Measurements from ENCODE around the gene MMP24.
A peak's percentile ranks its signal among the peaks of the same experiment; 100 is the strongest.

The MMP24 gene

GRCh38 chr20:35271904-35272303 lies 45.4 kb downstream of the MMP24 start:
- H3K27ac Mint-ChIP-seq = peak overlapping the region; percentile 70 to 87
- H3K4me3 Mint-ChIP-seq = no peak overlapping the region
- no peak for ATAC-seq (replicated peaks)
- no peaks in the 10 kb centered on the region for H3K9me3 Mint-ChIP-seq
- peaks cover 22% of the 10 kb centered on the region for H3K36me3 Mint-ChIP-seq (ENCODE audit: insufficient read depth)
- H3K27me3 Mint-ChIP-seq = no peaks in the 10 kb centered on the region
- peaks cover 25 to 32% of the 10 kb centered on the region in 2 donors for H3K4me1 Mint-ChIP-seq (ENCODE audit: low read depth in 2 of 2)
- DNase-seq = no peak

DNA sequence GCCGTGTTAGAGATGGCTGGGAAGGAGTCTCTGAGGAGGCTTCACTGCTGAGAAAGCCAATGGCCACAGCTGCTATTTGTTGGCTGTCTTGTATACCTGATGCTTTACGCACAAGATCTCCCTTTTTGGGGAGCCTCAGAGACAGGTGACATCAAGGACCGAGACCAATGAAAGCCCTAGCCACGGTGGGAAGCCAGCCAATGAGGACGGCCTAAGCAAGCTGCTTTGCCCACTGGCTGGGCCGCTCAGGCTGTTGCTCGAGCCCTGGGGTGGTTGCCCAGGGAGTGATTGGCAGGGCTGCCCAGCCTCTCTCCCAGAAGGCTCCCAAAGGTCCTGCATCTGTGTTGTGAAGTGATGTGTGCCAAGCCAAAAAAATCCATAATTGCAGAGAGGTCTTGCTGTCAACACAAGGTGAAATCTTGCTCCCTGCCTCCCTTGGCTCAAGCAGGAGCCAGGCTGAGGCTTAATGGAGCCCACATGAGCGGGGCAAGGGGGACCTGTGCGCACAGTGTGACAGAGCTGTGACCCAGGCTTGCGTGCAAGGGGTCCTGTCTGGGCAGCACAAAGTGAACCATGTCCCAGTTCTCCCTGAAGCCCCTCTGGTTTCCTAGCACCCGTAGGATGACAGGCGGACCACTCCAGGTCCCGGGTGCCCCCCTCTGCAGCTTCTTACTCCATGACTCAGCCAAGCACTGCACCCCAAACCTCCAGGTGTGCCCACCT lies 47.1 kb downstream of the MMP24 start:
- peaks cover 35% of the 10 kb centered on the region for H3K36me3 Mint-ChIP-seq (ENCODE audit: insufficient read depth)
- H3K9me3 Mint-ChIP-seq = no peaks in the 10 kb centered on the region
- ATAC-seq (replicated peaks) (no peak), DNase-seq (no peak)
- H3K27me3 Mint-ChIP-seq = no peaks in the 10 kb centered on the region
- no peak overlapping the region for H3K4me3 Mint-ChIP-seq
- peaks cover 30 to 34% of the 10 kb centered on the region in 2 donors for H3K4me1 Mint-ChIP-seq (ENCODE audit: low read depth in 2 of 2)
- peak overlapping the region; percentile 10 to 87 for H3K27ac Mint-ChIP-seq

DNA sequence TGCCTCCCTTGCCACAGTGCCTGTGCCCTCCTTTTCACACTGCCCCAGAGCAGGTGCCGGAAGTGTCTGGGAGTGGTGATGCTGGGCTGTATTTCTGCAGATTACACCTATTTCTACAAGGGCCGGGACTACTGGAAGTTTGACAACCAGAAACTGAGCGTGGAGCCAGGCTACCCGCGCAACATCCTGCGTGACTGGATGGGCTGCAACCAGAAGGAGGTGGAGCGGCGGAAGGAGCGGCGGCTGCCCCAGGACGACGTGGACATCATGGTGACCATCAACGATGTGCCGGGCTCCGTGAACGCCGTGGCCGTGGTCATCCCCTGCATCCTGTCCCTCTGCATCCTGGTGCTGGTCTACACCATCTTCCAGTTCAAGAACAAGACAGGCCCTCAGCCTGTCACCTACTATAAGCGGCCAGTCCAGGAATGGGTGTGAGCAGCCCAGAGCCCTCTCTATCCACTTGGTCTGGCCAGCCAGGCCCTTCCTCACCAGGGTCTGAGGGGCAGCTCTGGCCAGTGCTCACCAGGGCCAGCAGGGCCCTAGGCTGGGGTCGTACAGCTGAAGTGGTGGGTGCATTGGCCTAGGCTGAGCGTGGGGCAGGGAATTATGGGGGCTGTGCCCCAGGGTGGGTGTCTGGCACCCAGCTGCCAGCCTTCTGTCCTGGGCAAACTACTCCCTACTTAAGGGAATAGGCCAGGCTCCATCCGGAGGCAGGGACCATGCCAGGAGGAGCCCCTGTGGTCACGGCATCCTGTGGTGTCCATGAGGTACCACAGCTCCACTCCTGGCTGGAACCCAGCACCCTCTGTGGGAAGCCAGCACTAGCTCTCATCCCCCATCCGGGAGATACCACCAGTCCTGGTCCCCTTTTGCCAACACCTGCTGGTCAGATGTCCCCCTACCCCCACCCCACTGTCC lies 47.9 kb downstream of the MMP24 start:
- no peak for ATAC-seq (replicated peaks)
- Mint-ChIP-seq H3K36me3 (ENCODE audit: insufficient read depth) (peaks cover 38% of the 10 kb centered on the region), H3K4me3 (no peak overlapping the region), H3K4me1 (ENCODE audit: low read depth in 2 of 2) (peaks cover 26 to 30% of the 10 kb centered on the region in 2 donors), H3K27me3 (no peaks in the 10 kb centered on the region), H3K9me3 (no peaks in the 10 kb centered on the region), H3K27ac (peak overlapping the region; percentile 10 to 95)
- DNase-seq = no peak

DNA sequence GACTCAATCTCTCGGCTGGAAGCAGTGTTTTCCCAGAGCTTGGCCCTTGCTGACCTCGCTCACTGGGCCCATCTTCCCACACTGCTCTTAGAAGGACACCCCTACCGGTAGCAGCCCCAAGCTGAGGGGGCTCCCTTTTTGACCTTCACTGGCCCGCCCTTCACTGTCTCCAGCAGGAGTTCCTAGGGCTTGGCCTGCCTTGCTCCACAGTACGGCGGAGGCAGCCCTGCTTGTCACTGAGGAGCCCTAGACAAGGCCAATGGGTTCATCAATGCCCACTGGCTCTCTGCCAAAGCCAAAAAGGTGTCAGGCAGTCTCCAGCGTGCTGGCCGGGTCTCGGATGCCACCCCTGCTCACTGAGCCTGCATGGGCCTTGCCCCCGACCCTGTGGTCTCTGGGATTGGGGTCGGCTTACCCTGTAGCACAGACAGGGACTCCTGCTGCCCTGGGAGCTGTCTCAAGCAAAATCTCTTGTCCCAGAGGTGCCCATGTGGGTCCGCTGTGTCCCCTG lies 49.3 kb downstream of the MMP24 start:
- Mint-ChIP-seq H3K27ac (peak overlapping the region; percentile 95 to 100), H3K4me3 (peak overlapping the region; percentile 87 to 97), H3K4me1 (ENCODE audit: low read depth in 2 of 2) (peaks cover 22 to 29% of the 10 kb centered on the region in 2 donors), H3K9me3 (no peaks in the 10 kb centered on the region), H3K27me3 (no peaks in the 10 kb centered on the region), H3K36me3 (ENCODE audit: insufficient read depth) (peaks cover 43% of the 10 kb centered on the region)
- no peak for DNase-seq
- ATAC-seq (replicated peaks) = no peak

- ATAC-seq (replicated peaks) (no peak), DNase-seq (no peak)
- H3K27ac Mint-ChIP-seq = peak overlapping the region; percentile 95 to 100
- H3K27me3 Mint-ChIP-seq = no peaks in the 10 kb centered on the region
- peaks cover 22 to 24% of the 10 kb centered on the region in 2 donors for H3K4me1 Mint-ChIP-seq (ENCODE audit: low read depth in 2 of 2)
- H3K4me3 Mint-ChIP-seq = peak overlapping the region; percentile 87 to 97
- peaks cover 48% of the 10 kb centered on the region for H3K36me3 Mint-ChIP-seq (ENCODE audit: insufficient read depth)
- H3K9me3 Mint-ChIP-seq = no peaks in the 10 kb centered on the region
These were observed 49.9 kb downstream of the MMP24 start for GRCh38 chr20:35276408-35276807.

- H3K4me3 Mint-ChIP-seq = peak overlapping the region; percentile 87 to 97
- H3K9me3 Mint-ChIP-seq = no peaks in the 10 kb centered on the region
- H3K27ac Mint-ChIP-seq = peak overlapping the region; percentile 95 to 100
- peaks cover 23 to 24% of the 10 kb centered on the region in 2 donors for H3K4me1 Mint-ChIP-seq (ENCODE audit: low read depth in 2 of 2)
- DNase-seq = no peak
- ATAC-seq (replicated peaks) = no peak
- H3K27me3 Mint-ChIP-seq = no peaks in the 10 kb centered on the region
- H3K36me3 Mint-ChIP-seq (ENCODE audit: insufficient read depth) = peaks cover 50% of the 10 kb centered on the region
These were observed 50.6 kb downstream of the MMP24 start for GRCh38 chr20:35277127-35277526.

DNA sequence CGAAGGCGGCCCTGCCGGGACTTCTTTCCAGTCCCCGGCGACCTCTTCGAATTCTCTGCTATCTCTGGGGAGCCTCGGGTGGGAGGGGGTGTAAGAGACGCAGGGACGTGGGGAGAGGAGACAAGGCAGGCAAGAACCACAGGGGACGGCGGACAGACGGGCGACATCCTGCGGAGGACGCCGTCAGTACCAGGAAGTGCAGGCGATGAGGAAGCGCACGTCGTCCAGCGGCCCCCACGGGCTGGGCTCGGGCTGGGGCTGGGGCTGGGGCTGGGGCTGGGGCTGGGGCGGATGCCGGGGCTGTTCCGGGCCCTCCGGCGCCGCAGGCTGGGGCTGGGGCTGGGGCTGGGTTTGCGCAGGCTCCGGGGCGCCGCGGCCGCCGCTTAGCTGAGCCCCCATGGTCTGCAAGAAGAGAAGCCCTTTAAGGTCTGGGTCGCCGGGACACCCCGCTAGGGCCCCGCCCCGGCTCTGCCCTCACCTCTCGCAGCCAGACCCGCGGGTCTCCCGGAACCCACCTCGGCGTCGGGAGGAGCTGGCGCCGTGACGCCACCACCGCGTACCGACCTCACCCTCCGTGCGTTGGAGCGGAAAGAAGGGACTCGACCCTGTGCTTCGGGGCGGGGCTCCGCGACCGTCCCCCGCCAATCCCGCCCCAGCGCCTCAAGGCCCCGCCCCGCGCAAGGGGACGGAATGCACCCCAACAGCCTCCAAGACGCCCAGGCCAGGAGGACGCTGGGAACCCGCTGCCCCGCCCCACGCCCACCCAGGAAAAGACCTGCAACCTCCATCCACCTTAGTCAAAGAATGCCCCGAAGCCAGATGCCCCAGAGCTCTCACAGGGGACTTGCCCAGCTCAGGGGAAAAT lies 51.3 kb downstream of the MMP24 start, which contains the start of gene MMP24OS:
Gene MMP24OS, minus strand, starts transcription at position 592 of the 865 bp plus-strand sequence. Its CDS starts 193 bp downstream, at position 399.
- Mint-ChIP-seq H3K27me3 (no peaks in the 10 kb centered on the region), H3K4me1 (ENCODE audit: low read depth in 2 of 2) (peaks cover 24% of the 10 kb centered on the region in 2 donors), H3K27ac (peak within 1 kb of the TSS; percentile 95 to 100), H3K36me3 (ENCODE audit: insufficient read depth) (peaks cover 51% of the 10 kb centered on the region), H3K4me3 (peak within 1 kb of the TSS; percentile 87 to 97), H3K9me3 (no peaks in the 10 kb centered on the region)
- ATAC-seq (replicated peaks) (peak; percentile 84), DNase-seq (peak; percentile 82 to 85 (median 82))

- Mint-ChIP-seq H3K36me3 (ENCODE audit: insufficient read depth) (peaks cover 53% of the 10 kb centered on the region), H3K27me3 (no peaks in the 10 kb centered on the region), H3K9me3 (no peaks in the 10 kb centered on the region), H3K4me1 (ENCODE audit: low read depth in 2 of 2) (peaks cover 28 to 30% of the 10 kb centered on the region in 2 donors), H3K27ac (peak overlapping the region; percentile 79 to 95), H3K4me3 (peak overlapping the region in 1 of 2 donors; percentile 17)
- no peak for DNase-seq
- ATAC-seq (replicated peaks) = no peak
These were observed 52.5 kb downstream of the MMP24 start for GRCh38 chr20:35279040-35279439.

- H3K36me3 Mint-ChIP-seq (ENCODE audit: insufficient read depth) = peaks cover 51% of the 10 kb centered on the region
- DNase-seq = no peak
- no peak for ATAC-seq (replicated peaks)
- H3K4me3 Mint-ChIP-seq = no peak overlapping the region
- peak overlapping the region; percentile 79 to 95 for H3K27ac Mint-ChIP-seq
- no peaks in the 10 kb centered on the region for H3K27me3 Mint-ChIP-seq
- peaks cover 29 to 31% of the 10 kb centered on the region in 2 donors for H3K4me1 Mint-ChIP-seq (ENCODE audit: low read depth in 2 of 2)
- no peaks in the 10 kb centered on the region for H3K9me3 Mint-ChIP-seq
These were observed 53.2 kb downstream of the MMP24 start for GRCh38 chr20:35279533-35280174.

DNA sequence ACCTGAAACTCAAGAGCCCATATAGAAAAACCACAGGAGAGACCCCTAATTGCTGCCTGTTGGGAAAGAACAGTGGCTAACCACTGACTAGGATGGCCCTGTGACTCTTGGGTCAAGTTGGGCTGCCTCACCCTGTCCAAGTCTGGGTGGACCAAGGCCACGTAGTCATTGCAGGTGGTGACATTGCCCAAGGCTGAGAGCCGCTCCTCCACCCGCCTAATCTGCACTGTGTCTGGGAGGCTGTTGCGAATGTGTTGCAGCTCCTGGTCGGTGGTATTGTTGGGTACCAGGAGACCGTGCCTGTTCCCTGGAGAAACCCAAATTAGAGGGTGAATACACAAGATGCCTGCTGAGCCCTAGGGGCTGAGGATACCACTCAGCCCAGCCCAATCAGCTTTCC lies 54.0 kb downstream of the MMP24 start:
- DNase-seq (no peak), ATAC-seq (replicated peaks) (no peak)
- peak overlapping the region; percentile 79 to 95 for H3K27ac Mint-ChIP-seq
- H3K4me3 Mint-ChIP-seq = no peak overlapping the region
- peaks cover 34 to 35% of the 10 kb centered on the region in 2 donors for H3K4me1 Mint-ChIP-seq (ENCODE audit: low read depth in 2 of 2)
- no peaks in the 10 kb centered on the region for H3K27me3 Mint-ChIP-seq
- H3K9me3 Mint-ChIP-seq = no peaks in the 10 kb centered on the region
- H3K36me3 Mint-ChIP-seq (ENCODE audit: insufficient read depth) = peaks cover 51% of the 10 kb centered on the region

GRCh38 chr20:35281506-35282101 lies 55.1 kb downstream of the MMP24 start:
- no peaks in the 10 kb centered on the region for H3K27me3 Mint-ChIP-seq

More at GRCh38 chr20:35281506-35282101, 55.1 kb downstream of the MMP24 start:
- Mint-ChIP-seq H3K36me3 (ENCODE audit: insufficient read depth) (peaks cover 49% of the 10 kb centered on the region), H3K4me1 (ENCODE audit: low read depth in 2 of 2) (peaks cover 26 to 28% of the 10 kb centered on the region in 2 donors), H3K27ac (no peak overlapping the region), H3K4me3 (no peak overlapping the region), H3K9me3 (no peaks in the 10 kb centered on the region)
- DNase-seq (no peak), ATAC-seq (replicated peaks) (no peak)
